ENCODE measurements around the gene HES2.
A peak's percentile ranks its signal among the peaks of the same experiment; 100 is the strongest.
"Not testable (repeated sequence)": the region's sequence is repeated elsewhere in the genome, so short reads cannot be mapped to it uniquely, and the experiment has no call there.

Gene HES2

GRCh38 chr1:6438047-6438525, 18.4 kb upstream of the HES2 start:
- DNase-seq (ENCODE audit: low read depth), result peak; percentile 71
- H3K4me3 ChIP-seq (ENCODE audit: low read length), result no peak overlapping the region
- peak; percentile 87 for TF ChIP-seq CTCF (IDR thresholded peaks at IDR 0.05; ENCODE audit: insufficient read depth, low read depth, low read length, missing control alignments)

GRCh38 chr1:6437012-6437700, 17.4 kb upstream of the HES2 start:
- not testable (repeated sequence) for DNase-seq (ENCODE audit: low read depth); H3K4me3 ChIP-seq (ENCODE audit: low read length)
- peak; percentile 39 for TF ChIP-seq CTCF (IDR thresholded peaks at IDR 0.05; ENCODE audit: insufficient read depth, low read depth, low read length, missing control alignments)

GRCh38 chr1:6436277-6436676, 16.6 kb upstream of the HES2 start:
- not testable (repeated sequence) for DNase-seq (ENCODE audit: low read depth); H3K4me3 ChIP-seq (ENCODE audit: low read length)

GRCh38 chr1:6435547-6435946, 15.8 kb upstream of the HES2 start:
- no peak for TF ChIP-seq CTCF (IDR thresholded peaks at IDR 0.05; ENCODE audit: insufficient read depth, low read depth, low read length, missing control alignments)
- H3K4me3 ChIP-seq (ENCODE audit: low read length), result no peak overlapping the region
- DNase-seq (ENCODE audit: low read depth), result no peak

- no peak for DNase-seq (ENCODE audit: low read depth)
- no peak overlapping the region for H3K4me3 ChIP-seq (ENCODE audit: low read length)
- no peak for TF ChIP-seq CTCF (IDR thresholded peaks at IDR 0.05; ENCODE audit: insufficient read depth, low read depth, low read length, missing control alignments)
These were observed 15.4 kb upstream of the HES2 start for GRCh38 chr1:6435129-6435528.

- DNase-seq (ENCODE audit: low read depth), result no peak
- H3K4me3 ChIP-seq (ENCODE audit: low read length), result no peak overlapping the region
- no peak for TF ChIP-seq CTCF (IDR thresholded peaks at IDR 0.05; ENCODE audit: insufficient read depth, low read depth, low read length, missing control alignments)
These were observed 14.5 kb upstream of the HES2 start for GRCh38 chr1:6434186-6434585.

GRCh38 chr1:6431645-6432579, 12.2 kb upstream of the HES2 start:
- H3K4me3 ChIP-seq (ENCODE audit: low read length); DNase-seq (ENCODE audit: low read depth): not testable (repeated sequence)

- H3K4me3 ChIP-seq (ENCODE audit: low read length); DNase-seq (ENCODE audit: low read depth): not testable (repeated sequence)
These were observed 10.1 kb upstream of the HES2 start for GRCh38 chr1:6429660-6430411.

GRCh38 chr1:6428453-6428852, 8.7 kb upstream of the HES2 start:
- not testable (repeated sequence) for DNase-seq (ENCODE audit: low read depth)

More at GRCh38 chr1:6428453-6428852, 8.7 kb upstream of the HES2 start:
- H3K4me3 ChIP-seq (ENCODE audit: low read length), result not testable (repeated sequence)
